Activated naive CD8-positive, alpha-beta T cell treated with anti-CD3 and anti-CD28 coated beads, Interleukin-2, amount 50 U/mL, for 24 hours (primary cell): ENCODE measurements around the gene NR2F1-AS1.

Source experiments
- ATAC-seq: fragments of 150-1000 bp; cut with Tn5 transposase; one replicate; pipeline ENCODE4 v1.10.0; 2021
- DNase-seq: peaks from one replicate; pipeline ENCODE4 v3.0.0; 2021
- H3K27ac Mint-ChIP-seq: one replicate; pipeline ENCODE4 v1.8.0; 2021; ENCODE audit warnings: mild to moderate bottlenecking, mixed read lengths
- H3K27me3 Mint-ChIP-seq: one replicate; pipeline ENCODE4 v1.8.0; 2021; ENCODE audit warnings: mixed read lengths
- H3K36me3 Mint-ChIP-seq: one replicate; pipeline ENCODE4 v1.8.0; 2021; ENCODE audit warnings: low read depth, mixed read lengths
- H3K4me1 Mint-ChIP-seq: one replicate; pipeline ENCODE4 v1.8.0; 2021; ENCODE audit warnings: mixed read lengths
- H3K4me3 Mint-ChIP-seq: one replicate; pipeline ENCODE4 v1.8.0; 2021; ENCODE audit warnings: mild to moderate bottlenecking, moderate library complexity, mixed read lengths
- H3K9me3 Mint-ChIP-seq: one replicate; pipeline ENCODE4 v1.8.0; 2021; ENCODE audit warnings: mixed read lengths

The NR2F1-AS1 gene

DNA sequence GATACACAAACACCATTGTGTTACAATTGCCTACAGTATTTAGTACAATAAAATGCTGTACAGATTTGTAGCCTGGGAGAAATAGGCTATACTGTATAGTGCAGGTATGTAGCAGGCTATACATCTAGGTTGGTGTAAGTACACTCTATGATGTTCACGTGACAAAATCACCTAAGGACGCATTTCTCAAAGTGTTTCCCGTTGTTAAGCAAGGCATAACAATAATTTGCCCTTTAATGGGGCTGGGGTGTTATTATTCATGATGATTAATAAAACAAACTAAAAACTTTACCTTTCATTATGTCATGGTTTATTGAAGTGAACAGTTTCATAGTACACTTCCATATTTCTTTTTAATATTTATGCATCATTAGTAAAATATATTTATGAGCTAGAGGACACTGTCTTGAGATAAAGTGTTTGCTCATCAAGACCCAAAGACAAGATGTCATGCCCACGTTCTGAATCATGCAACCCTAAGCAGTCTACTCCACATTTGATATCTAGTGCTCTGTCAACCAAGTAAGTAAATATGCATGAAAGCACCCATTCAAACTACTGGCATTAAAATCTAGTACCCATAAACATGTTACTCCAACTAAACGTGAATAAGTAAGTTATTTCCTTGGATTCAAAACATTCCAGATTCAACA is 220.5 kb downstream of the NR2F1-AS1 start:
- Mint-ChIP-seq H3K4me3 (no peak overlapping the region), H3K4me1 (no peaks in the 10 kb centered on the region), H3K36me3 (no peaks in the 10 kb centered on the region), H3K9me3 (no peaks in the 10 kb centered on the region), H3K27ac (no peak overlapping the region), H3K27me3 (no peaks in the 10 kb centered on the region)
- ATAC-seq: no peak
- DNase-seq: no peak

DNA sequence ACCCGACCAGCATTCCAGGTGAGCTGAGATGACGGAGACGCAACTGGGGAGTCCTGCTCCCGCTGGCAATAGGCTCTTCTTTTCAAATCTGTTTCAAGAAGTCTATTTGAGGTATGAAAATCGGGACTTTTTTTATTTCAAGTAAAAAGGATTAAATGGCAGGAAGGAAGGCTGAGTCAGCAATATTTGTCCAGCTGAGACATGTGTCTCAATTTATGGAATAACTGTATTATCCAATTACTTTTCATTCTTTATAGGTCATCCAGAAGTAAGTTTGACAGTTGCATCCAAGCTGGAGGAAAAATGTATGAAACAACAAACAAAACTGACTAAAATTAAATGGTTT is 221.1 kb downstream of the NR2F1-AS1 start:
- DNase-seq (no peak), ATAC-seq (no peak)
- H3K27me3 Mint-ChIP-seq: no peaks in the 10 kb centered on the region
- H3K9me3 Mint-ChIP-seq: no peaks in the 10 kb centered on the region
- no peak overlapping the region for H3K4me3 Mint-ChIP-seq
- H3K36me3 Mint-ChIP-seq: no peaks in the 10 kb centered on the region
- H3K27ac Mint-ChIP-seq: no peak overlapping the region
- H3K4me1 Mint-ChIP-seq: no peaks in the 10 kb centered on the region
